ENCODE data around the gene SLC9A8. TPM values are rescaled to one million over a fixed set of nuclear protein-coding genes. Genes with fewer than 3 reads are reported as not detected.

Gene SLC9A8
- total RNA-seq, 1 donor from 2014 or later = 12.0 TPM

DNA sequence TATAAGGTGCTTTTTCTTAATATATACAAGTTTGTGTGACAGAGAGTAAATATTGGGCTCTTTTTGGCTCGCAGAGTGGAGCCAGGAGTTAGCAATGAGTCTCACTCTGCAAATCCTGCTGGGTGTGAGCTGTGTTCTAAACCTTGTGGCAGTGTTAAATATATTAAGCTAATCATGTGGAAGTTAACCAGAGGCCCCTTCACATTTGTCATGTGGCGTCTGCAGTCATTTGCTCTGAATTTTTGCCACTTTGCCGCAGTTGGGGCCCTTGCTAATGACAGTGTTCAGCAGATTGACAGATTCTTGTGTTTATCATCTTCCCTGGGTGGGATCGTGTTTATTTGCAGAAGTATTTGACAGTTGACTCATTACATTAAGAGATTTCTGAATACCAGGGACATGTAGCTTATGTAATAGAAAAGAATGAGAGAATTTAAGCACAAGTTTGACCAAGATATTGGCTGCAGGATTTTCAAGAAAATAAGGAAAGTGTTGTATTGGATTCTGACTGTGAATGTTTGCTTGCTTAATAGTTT lies 64.8 kb downstream of the SLC9A8 start:
- ATAC-seq = no peak

DNA sequence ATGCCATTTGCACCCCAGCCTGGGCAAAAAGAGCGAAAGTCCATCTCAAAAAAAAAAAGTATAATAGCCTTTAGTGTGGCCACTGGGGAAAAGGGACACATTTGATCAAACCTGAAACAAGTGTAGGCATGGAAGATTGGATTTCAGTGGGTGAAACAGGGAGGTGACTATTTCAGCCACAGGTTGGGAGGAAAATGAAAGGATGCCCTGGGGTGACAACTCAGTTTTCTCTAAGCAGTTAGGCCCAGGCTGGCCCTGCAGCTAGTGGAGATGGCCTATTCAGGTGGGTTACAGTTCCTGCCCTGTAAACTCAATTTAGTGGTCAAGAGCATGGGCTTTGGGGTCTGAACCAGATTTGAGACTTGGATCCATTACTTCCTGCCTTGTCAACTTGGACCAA lies 66.3 kb downstream of the SLC9A8 start:
- ATAC-seq = no peak

GRCh38 chr20:49880177-49880576 lies 67.5 kb downstream of the SLC9A8 start:
- ATAC-seq = no peak

GRCh38 chr20:49880724-49881445 lies 68.3 kb downstream of the SLC9A8 start:
- no peak for ATAC-seq

DNA sequence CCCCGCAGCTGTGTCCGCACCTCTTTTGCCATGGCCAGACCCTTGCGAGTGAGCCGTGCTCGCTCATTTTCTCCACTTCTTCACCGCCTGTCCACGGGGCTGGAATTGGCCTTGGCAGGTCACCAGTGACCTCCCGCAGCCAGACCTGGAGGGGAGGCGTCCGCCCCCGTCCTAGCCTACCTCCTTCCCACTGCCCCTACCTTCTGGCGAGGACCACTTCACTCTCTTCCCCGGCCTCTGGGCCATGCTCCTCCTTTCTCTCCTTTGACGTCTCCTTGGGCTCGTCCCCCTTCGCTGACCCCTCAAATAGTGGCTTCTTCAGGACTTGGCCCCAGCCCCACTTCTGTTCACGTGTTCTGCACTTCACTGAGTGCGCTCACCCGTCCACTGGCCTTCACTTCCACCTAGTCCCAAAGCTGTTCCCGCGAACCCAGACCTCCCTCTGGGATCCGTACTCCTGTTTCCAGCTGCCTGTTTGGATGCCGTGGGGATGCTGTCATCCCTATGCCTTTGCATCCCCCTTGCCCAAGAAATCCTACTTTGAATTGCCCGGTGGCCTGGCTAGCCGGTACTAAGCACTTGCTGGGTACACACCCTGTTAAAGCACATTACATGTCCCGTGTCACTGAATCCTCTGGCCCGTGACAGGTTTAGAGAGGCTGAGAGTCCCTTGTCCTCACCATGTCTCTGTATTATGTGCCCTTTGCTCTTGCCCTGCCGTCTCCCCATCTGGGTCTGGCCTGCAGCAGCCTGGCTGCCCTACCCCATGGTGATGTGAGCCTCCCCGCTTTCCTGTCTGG lies 69.7 kb downstream of the SLC9A8 start:
- ATAC-seq = no peak

DNA sequence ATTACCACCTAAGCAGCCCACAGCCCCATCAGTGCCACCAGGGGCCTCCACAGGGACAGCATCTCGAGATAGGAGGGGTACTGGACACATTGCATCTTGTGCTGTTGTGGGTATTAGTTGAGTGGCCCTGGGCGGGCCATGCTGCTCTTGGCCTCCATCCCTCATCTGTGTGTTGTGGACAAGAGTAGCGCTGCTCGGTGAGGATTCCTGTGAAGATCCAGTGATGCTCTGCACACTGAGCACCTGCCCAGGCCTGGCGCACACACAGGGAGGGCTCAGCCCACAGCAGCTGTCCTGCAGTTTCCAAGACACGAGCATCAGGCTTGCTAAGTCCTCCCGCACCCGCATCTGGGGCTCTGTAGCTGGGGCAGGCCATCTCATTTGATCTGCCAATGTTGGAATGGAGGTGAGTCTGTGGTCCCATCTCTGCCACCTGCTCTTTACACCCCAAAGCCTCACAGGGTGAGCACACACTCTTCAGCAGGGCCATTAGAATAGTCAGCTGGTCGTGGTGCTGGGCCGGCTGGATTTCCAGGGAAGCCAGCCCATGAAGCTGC lies 70.7 kb downstream of the SLC9A8 start:
- no peak for ATAC-seq

DNA sequence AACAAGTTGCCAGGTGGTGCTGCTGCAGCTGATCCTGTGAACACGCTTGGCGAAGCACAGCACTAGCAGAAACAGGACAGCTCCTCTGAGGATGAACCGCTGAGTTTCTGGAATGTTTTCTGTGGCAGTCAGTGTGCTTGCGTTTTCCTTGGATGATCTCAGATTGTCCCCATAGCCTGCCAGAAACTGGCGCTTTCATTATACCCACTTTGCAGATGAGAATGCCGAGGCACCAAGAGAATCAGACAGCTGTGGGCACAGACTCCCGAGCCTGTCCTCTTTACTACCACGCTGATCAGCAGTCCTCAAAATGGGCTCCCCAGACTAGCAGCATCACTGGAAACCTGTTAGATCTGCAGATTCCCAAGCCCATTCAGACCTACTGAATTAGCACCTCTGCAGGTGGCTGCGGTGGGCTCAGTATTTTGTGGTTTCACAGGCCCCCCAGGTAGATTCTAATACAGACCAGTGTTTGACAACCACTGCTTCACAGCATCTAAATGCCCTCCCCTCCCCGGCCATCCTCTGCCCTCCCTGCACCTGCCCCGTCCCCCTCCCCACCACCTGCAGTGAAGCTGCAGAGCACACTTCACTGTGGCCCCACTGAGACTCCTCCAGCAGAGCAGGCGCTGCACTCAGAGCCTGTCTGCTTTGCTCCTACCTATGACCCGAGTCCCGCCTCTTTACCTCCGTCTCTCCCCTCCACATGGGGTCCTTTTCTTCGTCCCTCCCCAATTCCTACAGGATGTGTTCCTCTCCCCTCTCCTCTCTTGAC lies 73.1 kb downstream of the SLC9A8 start:
- no peak for ATAC-seq

DNA sequence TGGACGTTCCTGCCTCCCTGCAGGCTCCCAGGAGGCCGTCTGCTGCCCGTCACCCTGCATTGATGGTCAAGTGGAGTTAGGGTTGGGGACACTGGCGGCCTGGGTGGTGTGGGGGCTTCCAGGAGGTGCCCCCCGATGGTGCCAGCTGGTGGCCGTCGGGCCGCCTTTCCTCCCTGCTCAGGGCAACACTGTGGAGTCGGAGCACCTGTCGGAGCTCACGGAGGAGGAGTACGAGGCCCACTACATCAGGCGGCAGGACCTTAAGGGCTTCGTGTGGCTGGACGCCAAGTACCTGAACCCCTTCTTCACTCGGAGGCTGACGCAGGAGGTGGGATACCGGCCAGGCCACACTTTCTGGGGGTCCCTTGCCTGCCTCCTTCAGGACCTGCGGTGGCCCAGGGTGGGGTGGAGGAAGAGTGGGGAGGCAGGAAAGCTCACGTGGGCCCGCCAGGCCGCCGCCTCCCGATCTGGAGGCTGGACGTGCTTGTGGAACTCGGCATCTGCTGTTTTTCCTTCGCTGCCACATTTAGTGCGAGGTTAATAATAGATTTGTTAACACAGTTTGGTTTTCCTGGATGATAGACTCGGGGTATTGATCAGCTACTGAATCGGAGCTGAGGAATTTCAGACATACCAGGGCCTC lies 74.1 kb downstream of the SLC9A8 start:
- ATAC-seq = no peak

DNA sequence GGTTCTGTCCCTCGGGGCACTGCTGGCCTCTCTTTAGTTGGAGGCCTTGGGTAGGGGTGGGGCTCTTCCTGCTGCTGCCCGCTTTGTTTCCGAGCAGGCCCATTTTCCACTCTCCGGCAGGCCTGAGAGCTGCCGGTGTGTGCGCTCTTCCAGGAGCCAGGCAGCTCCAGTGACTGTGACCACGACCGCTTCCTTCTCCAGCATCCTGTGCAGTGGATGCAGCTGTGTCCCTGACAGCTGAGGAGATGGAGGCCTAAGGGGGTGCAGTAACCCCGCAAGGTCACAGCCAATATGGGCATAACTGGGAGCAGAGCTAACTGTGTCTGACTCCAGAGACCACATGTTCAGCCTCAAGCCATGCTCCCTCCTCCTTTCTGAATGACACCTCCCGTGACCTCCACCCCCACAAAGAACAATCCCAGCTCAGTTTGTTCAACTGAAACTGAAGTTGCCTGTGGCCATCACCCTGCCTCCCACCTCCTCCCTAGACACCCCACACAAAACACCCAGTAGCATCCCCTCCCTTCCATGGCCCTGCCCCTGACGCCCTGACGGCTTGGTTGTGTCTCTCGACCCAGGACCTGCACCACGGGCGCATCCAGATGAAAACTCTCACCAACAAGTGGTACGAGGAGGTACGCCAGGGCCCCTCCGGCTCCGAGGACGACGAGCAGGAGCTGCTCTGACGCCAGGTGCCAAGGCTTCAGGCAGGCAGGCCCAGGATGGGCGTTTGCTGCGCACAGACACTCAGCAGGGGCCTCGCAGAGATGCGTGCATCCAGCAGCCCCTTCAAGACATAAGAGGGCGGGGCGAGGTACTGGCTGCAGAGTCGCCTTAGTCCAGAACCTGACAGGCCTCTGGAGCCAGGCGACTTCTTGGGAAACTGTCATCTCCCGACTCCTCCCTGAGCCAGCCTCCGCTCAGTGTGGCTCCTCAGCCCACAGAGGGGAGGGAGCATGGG lies 74.9 kb downstream of the SLC9A8 start:
- ATAC-seq = peak; percentile 18

- peak; percentile 21 for ATAC-seq
These were observed 75.8 kb downstream of the SLC9A8 start for GRCh38 chr20:49888212-49889000.

DNA sequence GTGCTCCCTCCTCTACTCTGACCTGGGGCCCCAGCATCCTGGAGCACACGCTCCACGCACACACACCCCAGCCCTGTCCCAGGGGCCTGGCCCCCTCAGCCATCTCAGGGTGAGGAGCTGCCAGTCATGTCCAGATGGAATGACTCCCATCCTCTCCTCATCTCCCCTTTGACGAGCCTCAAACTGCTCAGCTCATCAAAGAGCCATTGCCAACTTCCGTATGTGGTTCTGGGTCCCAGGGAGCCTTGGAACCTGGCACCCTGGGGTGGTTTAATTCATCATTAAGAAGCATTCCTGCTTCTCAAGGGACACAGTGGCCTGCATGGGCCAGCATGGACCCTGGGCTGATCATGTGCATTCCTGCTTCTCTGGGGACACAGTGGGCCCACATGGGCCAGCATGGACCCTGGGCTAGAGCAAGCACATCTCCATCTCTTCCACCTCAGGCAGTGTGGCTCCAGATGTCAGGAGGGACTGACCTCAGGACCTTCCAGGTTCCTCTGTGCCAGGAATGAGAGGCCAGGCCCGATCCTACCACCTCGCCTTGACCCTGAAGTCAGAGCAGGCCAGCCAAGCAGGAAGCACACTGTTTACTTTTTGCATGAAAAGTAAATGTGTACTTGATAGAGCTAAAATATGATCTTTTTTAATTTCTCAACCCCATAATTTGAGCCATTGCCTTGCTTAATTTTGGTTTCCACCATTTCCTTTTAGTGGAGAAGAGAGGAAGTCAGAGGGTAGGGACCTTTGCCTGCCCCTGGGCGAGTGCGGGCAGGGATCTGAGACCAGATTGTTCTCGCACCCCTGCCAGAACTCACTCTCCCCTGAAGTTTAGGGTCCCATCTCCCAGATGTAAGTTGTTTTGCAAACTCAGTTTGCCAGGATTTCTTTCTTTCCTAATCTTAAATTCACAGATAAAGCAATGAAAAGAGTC lies 76.6 kb downstream of the SLC9A8 start:
- ATAC-seq = no peak

DNA sequence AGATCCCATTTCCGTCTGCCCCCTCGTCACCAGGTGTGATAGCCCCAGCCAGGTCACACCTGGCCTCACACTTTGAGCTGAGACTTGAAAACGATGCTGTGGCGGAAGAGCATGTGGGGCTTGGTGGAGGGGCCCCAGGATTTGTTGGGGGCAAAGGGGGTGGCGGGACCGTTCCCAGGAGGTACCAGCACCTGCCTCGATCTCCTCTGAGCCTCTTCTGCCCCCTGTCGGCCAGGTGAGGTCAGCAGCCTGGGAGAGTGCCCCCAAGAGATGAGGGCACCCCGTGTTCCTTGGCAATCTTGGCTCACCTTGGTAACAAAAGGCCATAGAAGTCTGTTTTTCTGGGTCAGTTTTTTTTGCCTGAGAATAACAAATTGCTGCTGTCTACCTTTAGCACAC lies 77.3 kb downstream of the SLC9A8 start:
- ATAC-seq = no peak

GRCh38 chr20:49890471-49891361 lies 78.1 kb downstream of the SLC9A8 start:
- ATAC-seq = peak; percentile 16

DNA sequence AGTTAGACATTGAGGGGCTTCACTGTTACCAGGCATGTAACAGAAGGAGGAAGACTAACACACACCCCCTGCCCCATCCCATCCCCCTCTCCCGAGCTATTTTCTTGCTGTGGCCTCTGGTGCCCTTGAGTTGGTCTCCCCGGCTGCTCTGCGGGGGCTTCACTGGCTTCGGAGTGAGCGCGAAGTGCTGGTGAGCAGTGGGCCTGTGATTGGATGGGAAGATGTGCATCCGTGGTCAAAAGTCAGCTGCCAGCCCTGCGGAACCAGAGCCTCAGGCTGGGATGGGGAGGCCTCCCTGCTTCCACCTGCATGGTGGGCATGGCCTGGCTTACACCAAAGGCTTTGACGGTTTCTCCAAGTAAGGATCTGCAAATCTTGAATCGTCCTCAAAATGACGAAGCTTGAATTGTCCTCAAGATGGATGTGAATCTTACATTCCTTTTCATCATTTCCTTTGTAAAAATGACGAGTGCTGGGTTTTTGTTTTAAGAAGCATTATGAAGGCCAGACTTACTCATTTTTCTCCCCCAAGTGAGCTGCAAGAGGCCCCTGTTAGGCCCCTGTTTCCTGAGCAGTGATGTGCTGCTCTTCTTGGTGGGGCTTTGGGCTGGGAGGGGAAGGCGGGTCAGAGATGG lies 79.0 kb downstream of the SLC9A8 start:
- ATAC-seq = no peak

- ATAC-seq = no peak
These were observed 79.6 kb downstream of the SLC9A8 start for GRCh38 chr20:49892260-49892659.

GRCh38 chr20:49892817-49893216 lies 80.2 kb downstream of the SLC9A8 start:
- ATAC-seq = no peak
